HEK293 (cell line): Measurements from ENCODE around the gene FTO.

Experiments used
- KLF16 ChIP-seq: fragments of 450-650 bp; formaldehyde crosslinking; IDR thresholded peaks from 2 replicates; pipeline ENCODE4 v1.5.1; 2017; ENCODE audit warnings: missing biosample characterization, missing genetic modification characterization
- YY1 ChIP-seq: fragments of 450-650 bp; formaldehyde crosslinking; IDR thresholded peaks from 2 replicates; pipeline ENCODE4 v1.5.1; 2018; ENCODE audit warnings: missing biosample characterization, missing genetic modification characterization
- ZNF114 ChIP-seq: fragments of 450-650 bp; formaldehyde crosslinking; IDR thresholded peaks from 2 replicates; pipeline ENCODE4 v1.5.0; 2017; ENCODE audit warnings: missing biosample characterization, missing genetic modification characterization
- ZNF133 ChIP-seq: fragments of 450-650 bp; formaldehyde crosslinking; IDR thresholded peaks from 2 replicates; pipeline ENCODE4 v1.5.1; 2016; ENCODE audit warnings: missing biosample characterization, missing genetic modification characterization
- ZNF555 ChIP-seq: fragments of 450-650 bp; formaldehyde crosslinking; conservative IDR thresholded peaks from 2 replicates; pipeline ENCODE4 v1.5.1; 2017; ENCODE audit warnings: missing biosample characterization, mild to moderate bottlenecking, missing genetic modification characterization, inconsistent platforms
- ZNF629 ChIP-seq: fragments of 450-650 bp; formaldehyde crosslinking; IDR thresholded peaks from 2 replicates; pipeline ENCODE4 v1.5.1; 2017; ENCODE audit warnings: missing biosample characterization, missing genetic modification characterization
- TF ChIP-seq, protein P1 (sequence below): fragments of 450-650 bp; formaldehyde crosslinking; IDR thresholded peaks from 2 replicates; pipeline ENCODE4 v1.5.1; 2016; ENCODE audit warnings: missing biosample characterization, missing genetic modification characterization

DNA sequence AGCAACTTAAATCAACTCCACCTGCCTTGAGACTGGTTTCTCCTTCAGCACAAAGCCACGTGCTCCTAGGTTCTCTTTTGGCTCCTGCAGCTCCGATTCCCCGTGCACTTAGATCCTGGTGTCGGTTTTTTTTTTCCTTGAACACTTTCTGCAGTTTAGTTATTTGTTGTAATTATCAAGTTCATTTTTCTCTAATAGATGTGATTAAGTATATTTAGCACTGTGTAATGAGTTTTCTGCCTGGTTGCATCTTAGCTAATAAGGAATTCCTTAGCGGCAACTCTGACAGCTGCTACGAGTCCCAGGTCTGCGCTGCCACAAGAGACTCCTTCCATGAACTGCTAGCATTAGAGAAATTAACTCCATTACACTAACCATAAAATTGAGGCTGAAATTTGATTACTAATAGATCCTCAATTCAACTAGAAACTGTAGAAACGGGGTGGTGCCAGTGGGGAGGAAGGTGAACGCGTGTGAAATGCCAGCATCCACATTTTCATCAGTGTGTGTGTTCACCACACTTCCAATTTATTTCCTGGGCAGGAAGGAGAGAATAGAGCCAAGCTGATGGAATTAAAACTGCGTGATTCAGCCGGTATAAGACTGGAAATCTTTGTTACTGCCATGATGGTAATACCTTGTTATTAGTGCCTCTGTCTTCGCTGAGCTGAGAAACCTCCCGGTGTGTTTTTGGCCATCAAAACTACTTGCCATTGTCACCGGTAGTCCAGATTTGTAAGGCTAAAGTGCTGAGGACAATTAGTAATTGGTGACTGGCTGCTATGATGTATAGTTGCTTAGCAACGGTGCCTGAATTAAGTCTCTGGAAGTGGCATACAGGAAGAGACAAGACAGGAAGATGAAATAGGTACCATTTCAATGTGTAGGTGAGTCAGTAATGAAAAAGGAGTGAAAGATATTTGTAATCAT is 350.2 kb downstream of the FTO start:
- TF ChIP-seq ZNF133 (tag by site-specific recombination) (no peak), YY1 (tag by site-specific recombination) (no peak), ZNF114 (no peak), ZNF629 (no peak), ZNF555 (tag by site-specific recombination) (no peak), KLF16 (no peak)
- TF ChIP-seq, protein P1, sequence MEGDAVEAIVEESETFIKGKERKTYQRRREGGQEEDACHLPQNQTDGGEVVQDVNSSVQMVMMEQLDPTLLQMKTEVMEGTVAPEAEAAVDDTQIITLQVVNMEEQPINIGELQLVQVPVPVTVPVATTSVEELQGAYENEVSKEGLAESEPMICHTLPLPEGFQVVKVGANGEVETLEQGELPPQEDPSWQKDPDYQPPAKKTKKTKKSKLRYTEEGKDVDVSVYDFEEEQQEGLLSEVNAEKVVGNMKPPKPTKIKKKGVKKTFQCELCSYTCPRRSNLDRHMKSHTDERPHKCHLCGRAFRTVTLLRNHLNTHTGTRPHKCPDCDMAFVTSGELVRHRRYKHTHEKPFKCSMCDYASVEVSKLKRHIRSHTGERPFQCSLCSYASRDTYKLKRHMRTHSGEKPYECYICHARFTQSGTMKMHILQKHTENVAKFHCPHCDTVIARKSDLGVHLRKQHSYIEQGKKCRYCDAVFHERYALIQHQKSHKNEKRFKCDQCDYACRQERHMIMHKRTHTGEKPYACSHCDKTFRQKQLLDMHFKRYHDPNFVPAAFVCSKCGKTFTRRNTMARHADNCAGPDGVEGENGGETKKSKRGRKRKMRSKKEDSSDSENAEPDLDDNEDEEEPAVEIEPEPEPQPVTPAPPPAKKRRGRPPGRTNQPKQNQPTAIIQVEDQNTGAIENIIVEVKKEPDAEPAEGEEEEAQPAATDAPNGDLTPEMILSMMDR = no peak
